Bone marrow (tissue), 2 donors: ENCODE measurements around the gene PPOX.

Experiments used
- DNase-seq, 2 donors: peaks; one replicate each; lab custom pipeline; 2025; lab: John Stamatoyannopoulos, UW

Gene PPOX

GRCh38 chr1:161198194-161198896 lies 32.1 kb downstream of the PPOX start:
- DNase-seq, result no peak

- DNase-seq, result no peak
These were observed 32.7 kb downstream of the PPOX start, which contains the start of gene ADAMTS4 for GRCh38 chr1:161198897-161199431. Gene ADAMTS4, minus strand, starts transcription at chr1:161199054. Its CDS starts 427 bp downstream, at chr1:161198627.

- DNase-seq, result no peak
These were observed 33.4 kb downstream of the PPOX start for GRCh38 chr1:161199506-161200139.

GRCh38 chr1:161200421-161200991 lies 34.3 kb downstream of the PPOX start:
- DNase-seq, result no peak

- DNase-seq, result peak in 1 of 2 donors; percentile 43
These were observed 35.0 kb downstream of the PPOX start for GRCh38 chr1:161200992-161201835.

GRCh38 chr1:161201836-161202712 lies 35.8 kb downstream of the PPOX start, which contains the start of gene NDUFS2:
Gene NDUFS2, plus strand, starts transcription at chr1:161202367. Its CDS starts 19 bp downstream, at chr1:161202386.
- DNase-seq, result peak; percentile 77 to 94

- DNase-seq, result no peak
These were observed 40.4 kb downstream of the PPOX start for GRCh38 chr1:161206411-161207140.

GRCh38 chr1:161207173-161207572 lies 40.9 kb downstream of the PPOX start:
- DNase-seq, result no peak

GRCh38 chr1:161209790-161210409 lies 43.7 kb downstream of the PPOX start:
- DNase-seq, result peak; percentile 44 to 54

GRCh38 chr1:161214369-161214768 lies 48.1 kb downstream of the PPOX start:
- DNase-seq, result no peak

GRCh38 chr1:161215076-161215475 lies 48.9 kb downstream of the PPOX start, which contains the start of gene FCER1G:
Gene FCER1G, plus strand, starts transcription at chr1:161215295. Its CDS starts 27 bp downstream, at chr1:161215322.
- DNase-seq, result peak in 1 of 2 donors; percentile 42

- peak in 1 of 2 donors; percentile 41 for DNase-seq
These were observed 50.9 kb downstream of the PPOX start for GRCh38 chr1:161216945-161217712.

GRCh38 chr1:161217831-161218230 lies 51.6 kb downstream of the PPOX start:
- DNase-seq, result no peak

- no peak for DNase-seq
These were observed 52.3 kb downstream of the PPOX start for GRCh38 chr1:161218301-161219077.

GRCh38 chr1:161219078-161219892 lies 53.1 kb downstream of the PPOX start:
- no peak for DNase-seq

- DNase-seq, result no peak
These were observed 53.8 kb downstream of the PPOX start for GRCh38 chr1:161220002-161220401.
